Esophagus muscularis mucosa (tissue), 4 donors: Measurements from ENCODE around the gene CFL1. TPM values are rescaled to one million over a fixed set of nuclear protein-coding genes. Genes with fewer than 3 reads are reported as not detected.

Source experiments
- DNase-seq: peaks from one replicate; pipeline ENCODE4 v3.0.0-alpha.2; 2017; ENCODE audit errors: extremely low spot score
- H3K27ac ChIP-seq, 4 donors: fragments of 200-600 bp; sonication (generic); replicated peaks in 1 of 4; 1 replicate in 3 of 4; 2 replicates in 1 of 4; pipeline ENCODE4 v1.5.1; 2016 to 2019; ENCODE audit warnings: mild to moderate bottlenecking in 1 of 4
- H3K27me3 ChIP-seq, 4 donors: fragments of 200-600 bp; sonication (generic); one replicate each; pipeline versions ENCODE4 v1.5.1 to v1.6.0; 2016 to 2019
- H3K36me3 ChIP-seq, 4 donors: fragments of 200-600 bp; sonication (generic); one replicate each; pipeline ENCODE4 v1.5.1; 2016 to 2019
- H3K4me1 ChIP-seq, 4 donors: fragments of 200-600 bp; sonication (generic); one replicate each; pipeline ENCODE4 v1.5.1; 2016 to 2019
- H3K4me3 ChIP-seq, 4 donors: fragments of 200-600 bp; sonication (generic); 1 replicate in 2 of 4; 2 replicates in 2 of 4; pipeline ENCODE4 v1.5.1; 2016 to 2019; ENCODE audit warnings: mild to moderate bottlenecking in 4 of 4, moderate library complexity in 1 of 4
- H3K9me3 ChIP-seq, 4 donors: fragments of 200-600 bp; sonication (generic); 1 replicate in 3 of 4; 2 replicates in 1 of 4; pipeline ENCODE4 v1.5.1; 2016 to 2019
- CTCF ChIP-seq, 3 experiments: fragments of 200-600 bp in 2 of 3; fragments of 450-650 bp in 1 of 3; sonication (generic) in 2 of 3; IDR thresholded peaks; one replicate each; pipeline ENCODE4 v1.5.1; 2017 to 2019; ENCODE audit warnings: antibody characterized with exemption in 3 of 3, mild to moderate bottlenecking in 2 of 3, moderate library complexity in 1 of 3
- EP300 ChIP-seq: sonication (generic); formaldehyde crosslinking; IDR thresholded peaks from one replicate; pipeline ENCODE4 v1.6.1; 2017; ENCODE audit warnings: antibody characterized with exemption
- POLR2A ChIP-seq: fragments of 450-650 bp; IDR thresholded peaks from one replicate; pipeline ENCODE4 v1.6.1; 2017; ENCODE audit warnings: antibody characterized with exemption, moderate library complexity, mild to moderate bottlenecking, low read depth
- POLR2AphosphoS5 ChIP-seq, 2 donors: sonication (generic); formaldehyde crosslinking; IDR thresholded peaks; one replicate each; pipeline ENCODE4 v1.6.1; 2017; ENCODE audit warnings: antibody characterized with exemption in 2 of 2
- WGBS: methylation state at CpG from one replicate; pipeline ENCODE4 v1.1.5; 2018; 5-methylcytosine and 5-hydroxymethylcytosine counted together
- intact Hi-C: fragments of 100-400 bp; cut with DNase I; formaldehyde crosslinking; loops from one replicate; pipeline ENCODE4 v1.15.1; 2023
- total RNA-seq, 4 donors: library from RNA; depleted of rRNA; stranded (reverse); fragments of >200 nt; gene quantifications; one replicate each; pipeline versions ENCODE4 v1.1.0 to v1.2.1, GENCODE V29; 2016

Gene CFL1
- total RNA-seq, 4 donors from 2014 or later, result 610 to 793 (median 738) TPM

GRCh38 chr11:65900899-65901180 lies 42.9 kb upstream of the CFL1 start:
- 83% methylated on average over 11 of the region's 11 CpGs for WGBS

GRCh38 chr11:65900125-65900898 lies 42.3 kb upstream of the CFL1 start, which contains the start of gene FOSL1:
TSS of gene FOSL1 (minus strand) at chr11:65900388. CDS start at chr11:65900339, 49 bp downstream.
- H3K9me3 ChIP-seq, result no peaks in the 10 kb centered on the region
- intact Hi-C loops, result no loop called here
- peaks cover 16 to 24% (median 23%) of the 10 kb centered on the region in 4 donors for H3K4me1 ChIP-seq
- H3K4me3 ChIP-seq, result peak within 1 kb of the TSS; percentile 64 to 73 (median 68)
- peaks cover 0 to 11% (median 0%) of the 10 kb centered on the region in 4 donors for H3K27me3 ChIP-seq
- peak within 1 kb of the TSS; percentile 56 to 80 (median 77) for H3K27ac ChIP-seq
- TF ChIP-seq POLR2AphosphoS5 (IDR thresholded peaks at IDR 0.05) (peak; percentile 84 to 87), CTCF (IDR thresholded peaks at IDR 0.05) (no peak), POLR2A (peak; percentile 64), EP300 (no peak)
- H3K36me3 ChIP-seq, result no peaks in the 10 kb centered on the region
- DNase-seq, result peak; percentile 97
- 11% methylated on average over 12 of the region's 80 CpGs for WGBS

More at GRCh38 chr11:65900899-65901180, 42.9 kb upstream of the CFL1 start:
- H3K27me3 ChIP-seq, result peaks cover 0 to 11% (median 0%) of the 10 kb centered on the region in 4 donors
- H3K4me3 ChIP-seq, result peak overlapping the region; percentile 64 to 73 (median 68)
- H3K4me1 ChIP-seq, result peaks cover 16 to 24% (median 23%) of the 10 kb centered on the region in 4 donors
- no peaks in the 10 kb centered on the region for H3K36me3 ChIP-seq
- intact Hi-C loops, result no loop called here
- DNase-seq, result no peak
- TF ChIP-seq CTCF (IDR thresholded peaks at IDR 0.05), result no peak
- no peaks in the 10 kb centered on the region for H3K9me3 ChIP-seq
- peak overlapping the region; percentile 56 to 80 (median 77) for H3K27ac ChIP-seq

DNA sequence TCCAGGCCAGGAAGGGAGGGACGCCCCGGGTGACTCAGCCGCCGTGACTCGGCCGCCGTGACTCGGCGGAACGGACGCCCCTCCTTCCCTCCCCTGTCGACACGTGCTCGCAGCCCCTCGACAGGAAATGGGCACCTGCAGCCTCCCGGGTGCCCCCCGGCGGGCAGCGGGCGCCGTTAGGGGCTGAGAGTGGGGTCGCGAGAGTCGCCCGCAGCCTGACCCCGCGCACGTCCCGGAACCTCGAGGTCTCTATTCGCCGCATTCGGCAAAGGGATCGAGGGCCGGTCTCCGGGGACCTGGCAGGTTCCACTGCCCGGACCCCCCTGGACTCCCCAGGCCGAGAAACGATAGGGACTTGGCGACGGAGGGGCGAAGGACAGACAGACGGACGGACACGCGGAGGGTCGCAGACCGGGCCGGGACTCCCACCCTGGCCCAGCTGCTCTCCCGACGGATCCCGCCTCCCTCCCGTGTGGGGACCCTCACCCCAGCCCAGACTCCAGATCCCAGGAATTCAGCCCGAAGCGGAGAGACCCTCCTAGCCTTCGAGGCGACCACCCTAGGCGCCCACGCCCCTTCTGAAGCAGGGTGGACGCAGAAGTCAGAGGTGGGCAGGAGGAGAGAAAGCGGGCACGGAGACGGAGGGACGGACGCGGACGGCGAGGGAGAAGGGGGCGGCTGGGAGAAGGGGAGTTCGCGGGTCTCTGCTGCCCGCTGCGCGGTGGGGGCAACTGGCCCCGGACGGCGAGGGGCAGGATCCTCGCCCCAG lies 41.6 kb upstream of the CFL1 start:
- peak overlapping the region; percentile 56 to 80 (median 77) for H3K27ac ChIP-seq
- intact Hi-C loops, result no loop called here
- DNase-seq, result no peak
- H3K27me3 ChIP-seq, result peaks cover 0 to 11% (median 0%) of the 10 kb centered on the region in 4 donors
- peaks cover 17 to 25% (median 23%) of the 10 kb centered on the region in 4 donors for H3K4me1 ChIP-seq
- no peaks in the 10 kb centered on the region for H3K9me3 ChIP-seq
- H3K36me3 ChIP-seq, result no peaks in the 10 kb centered on the region
- TF ChIP-seq POLR2AphosphoS5 (IDR thresholded peaks at IDR 0.05) (peak; percentile 65 to 72), CTCF (IDR thresholded peaks at IDR 0.05) (no peak), EP300 (no peak), POLR2A (no peak)
- peak overlapping the region; percentile 64 to 73 (median 68) for H3K4me3 ChIP-seq
- WGBS, result 0% methylated on average over 2 of the region's 78 CpGs

DNA sequence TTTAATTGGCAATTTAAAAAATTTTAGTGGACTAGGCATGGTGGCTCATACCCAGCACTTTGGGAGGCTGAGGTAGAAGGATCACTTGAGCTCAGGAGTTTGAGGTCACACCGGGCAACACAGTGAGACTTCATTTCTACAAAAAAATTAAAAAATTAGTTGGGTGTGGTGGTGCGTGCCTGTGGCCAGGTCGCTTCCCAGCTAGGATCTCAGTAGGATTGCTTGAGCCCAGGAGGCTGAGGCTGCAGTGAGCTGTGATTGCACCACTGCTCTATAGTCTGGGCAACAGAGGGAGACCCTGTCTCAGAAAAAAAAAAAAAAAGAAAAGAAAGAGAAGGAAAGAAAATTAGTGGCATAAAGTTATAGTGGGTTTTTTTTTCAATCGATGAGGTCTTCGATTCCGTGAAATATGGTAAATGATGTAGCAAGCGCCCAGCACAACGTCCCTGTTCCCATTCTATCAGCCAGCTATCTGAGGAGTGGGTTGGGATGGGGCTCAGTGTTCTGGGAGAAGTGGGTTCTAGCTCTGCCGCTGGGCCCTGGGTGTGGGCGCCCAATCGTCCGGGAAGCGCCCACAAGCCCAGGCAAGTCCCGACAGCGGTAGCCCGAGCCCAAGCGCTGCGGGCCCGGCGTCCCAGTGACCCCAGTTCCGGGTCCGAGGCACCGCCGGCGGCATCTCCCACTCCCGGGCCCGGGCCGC lies 40.8 kb upstream of the CFL1 start:
- no peaks in the 10 kb centered on the region for H3K9me3 ChIP-seq
- 34% methylated on average over 21 of the region's 28 CpGs for WGBS
- H3K4me3 ChIP-seq, result peak overlapping the region; percentile 64 to 73 (median 68)
- H3K4me1 ChIP-seq, result peaks cover 23 to 33% (median 27%) of the 10 kb centered on the region in 4 donors
- intact Hi-C loops, result no loop called here
- H3K36me3 ChIP-seq, result no peaks in the 10 kb centered on the region
- H3K27ac ChIP-seq, result peak overlapping the region in 3 of 4 donors; percentile 42 to 74 (median 56)
- peaks cover 0 to 11% (median 0%) of the 10 kb centered on the region in 4 donors for H3K27me3 ChIP-seq
- TF ChIP-seq POLR2A (no peak), POLR2AphosphoS5 (IDR thresholded peaks at IDR 0.05) (no peak), CTCF (IDR thresholded peaks at IDR 0.05) (no peak), EP300 (no peak)
- no peak for DNase-seq
